Measurements from ENCODE around the gene ARRB1.

ARRB1 gene

DNA sequence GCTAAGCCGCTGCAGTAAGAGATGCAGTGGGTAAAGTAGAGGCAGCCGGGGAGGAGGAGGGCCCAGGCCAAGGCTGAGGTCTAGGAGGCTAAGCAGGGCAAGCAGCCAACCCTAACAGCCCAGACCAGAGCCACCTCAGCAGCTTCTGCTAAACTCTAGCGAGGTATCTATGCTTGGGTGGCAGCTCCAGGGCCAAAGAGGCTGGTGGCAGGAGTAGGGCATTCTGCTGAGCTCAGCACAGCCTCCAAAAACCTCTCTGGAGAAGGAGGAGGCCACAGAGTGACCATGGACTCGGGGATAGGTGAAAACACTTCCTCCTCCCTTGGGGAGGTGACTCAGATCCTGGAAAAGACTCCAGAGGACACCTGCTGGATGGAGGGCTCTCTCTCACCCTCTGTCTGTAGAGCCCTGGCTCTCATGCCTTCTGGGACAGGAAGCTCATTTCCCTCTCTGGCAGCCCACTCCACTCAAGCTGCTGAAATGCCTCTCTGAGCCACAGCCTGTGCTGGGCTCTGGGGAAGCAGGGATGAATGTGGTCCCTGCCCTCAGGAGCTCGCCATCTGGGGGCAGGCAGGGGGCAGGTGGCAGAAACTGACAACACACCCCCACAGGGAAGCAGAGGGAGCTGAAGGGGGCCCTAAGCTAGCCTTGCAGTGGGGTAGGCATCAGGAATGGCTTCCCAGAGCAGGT lies 127.4 kb downstream of the ARRB1 start:
- no peak for DNase-seq (ENCODE audit: low read depth)

DNA sequence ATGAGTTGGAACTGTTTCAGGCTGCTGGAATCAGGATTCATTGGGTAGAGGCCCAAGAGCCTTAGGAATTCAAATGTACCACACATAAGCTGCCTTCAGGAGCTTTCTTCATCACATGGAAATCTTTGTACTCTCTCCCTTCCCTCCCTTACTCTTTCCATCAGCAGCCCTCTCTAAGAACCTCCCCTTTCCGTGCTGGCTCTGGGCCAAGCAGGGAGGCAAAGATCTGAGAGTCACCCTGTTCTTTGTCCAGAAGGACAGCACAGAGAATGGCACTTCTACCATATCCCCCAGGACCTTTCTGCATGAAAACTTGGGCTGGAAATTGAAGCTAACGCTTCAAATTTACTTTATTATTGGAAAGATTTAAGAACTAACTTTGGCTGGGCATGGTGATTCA lies 131.6 kb downstream of the ARRB1 start:
- no peak for DNase-seq (ENCODE audit: low read depth)

GRCh38 chr11:75214843-75215242 lies 136.6 kb downstream of the ARRB1 start:
- DNase-seq (ENCODE audit: low read depth), result no peak

DNA sequence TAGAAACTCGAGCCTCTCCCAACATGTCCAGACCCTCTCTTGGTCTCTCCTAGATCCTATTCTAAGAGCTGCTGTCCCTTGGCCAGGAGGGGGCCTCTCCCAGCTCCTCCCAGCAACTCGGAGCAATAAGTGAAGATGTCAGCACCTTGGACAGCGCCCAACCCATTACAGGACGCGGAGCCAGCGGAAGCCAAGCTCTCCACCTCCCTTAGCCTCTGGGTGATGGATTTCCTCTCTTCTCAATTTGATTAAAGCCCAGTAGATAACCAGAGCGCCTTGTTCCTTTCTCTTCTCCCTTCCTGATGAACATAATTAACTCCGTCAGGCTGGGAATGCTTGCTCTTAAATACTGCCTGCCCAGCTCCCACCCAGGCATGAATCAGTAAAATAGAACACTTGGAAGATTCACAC lies 137.0 kb downstream of the ARRB1 start:
- DNase-seq (ENCODE audit: low read depth), result peak; percentile 55
